Upper lobe of left lung (tissue), 4 donors: ENCODE data around the gene DCAF16.

Experiments used
- CTCF ChIP-seq, 6 experiments: fragments of 450-650 bp in 4 of 6; fragments of 200-600 bp in 2 of 6; sonication (generic) in 2 of 6; IDR thresholded peaks; one replicate each; pipeline ENCODE4 v1.5.1; 2016 to 2019; ENCODE audit warnings: antibody characterized with exemption in 6 of 6
- POLR2AphosphoS5 ChIP-seq, 2 donors: sonication (generic); formaldehyde crosslinking; IDR thresholded peaks; one replicate each; pipeline ENCODE4 v1.5.1; 2017; ENCODE audit warnings: antibody characterized with exemption in 2 of 2

GRCh38 chr4:17859793-17860406 is 49.3 kb upstream of the DCAF16 start:
- TF ChIP-seq CTCF (IDR thresholded peaks at IDR 0.05) (no peak), POLR2AphosphoS5 (IDR thresholded peaks at IDR 0.05) (no peak)
